MCF 10A (cell line): ENCODE measurements around the gene MSI1. TPM values are rescaled to one million over a fixed set of nuclear protein-coding genes. Genes with fewer than 3 reads are reported as not detected.

ENCODE experiments used
- BruUV-seq: library from RNA; stranded (reverse); fragments of 400-500 nt; replicated peaks from 2 replicates; lab custom pipeline; 2021; lab: Mats Ljungman, UMichigan
- CTCF ChIA-PET: fragments of 300-600 bp; sonication (Branson Sonifier 250); formaldehyde crosslinking; extraction: SDS; loops from one replicate; lab custom pipeline; 2021; ENCODE audit warnings: antibody characterized with exemption, inconsistent platforms; lab: Yijun Ruan, JAX
- POLR2A ChIA-PET: fragments of 300-600, 350-650 bp; sonication (Branson Sonifier 250); formaldehyde crosslinking; extraction: SDS; loops from one replicate; lab custom pipeline; 2020; ENCODE audit warnings: antibody characterized with exemption, inconsistent platforms; lab: Yijun Ruan, JAX
- DNase-seq: peaks from one replicate; pipeline ENCODE4 v3.0.0-alpha.2; 2018; ENCODE audit not compliant: unreplicated experiment
- H3K27ac Mint-ChIP-seq: one replicate; pipeline ENCODE4 v1.8.0; 2022; ENCODE audit warnings: mild to moderate bottlenecking, low read depth, mixed read lengths; ENCODE audit not compliant: unreplicated experiment
- H3K27me3 Mint-ChIP-seq: one replicate; pipeline ENCODE4 v1.8.0; 2022; ENCODE audit warnings: mixed read lengths; ENCODE audit not compliant: insufficient read depth, unreplicated experiment
- H3K36me3 Mint-ChIP-seq: one replicate; pipeline ENCODE4 v1.8.0; 2022; ENCODE audit warnings: mild to moderate bottlenecking, moderate library complexity, mixed read lengths; ENCODE audit not compliant: insufficient read depth, unreplicated experiment
- H3K4me1 Mint-ChIP-seq: one replicate; pipeline ENCODE4 v1.8.0; 2022; ENCODE audit warnings: mixed read lengths; ENCODE audit not compliant: insufficient read depth, unreplicated experiment
- H3K4me3 Mint-ChIP-seq: one replicate; pipeline ENCODE4 v1.8.0; 2022; ENCODE audit warnings: mild to moderate bottlenecking, moderate library complexity, mixed read lengths; ENCODE audit not compliant: unreplicated experiment
- H3K9me3 Mint-ChIP-seq: one replicate; pipeline ENCODE4 v1.8.0; 2022; ENCODE audit warnings: mixed read lengths; ENCODE audit not compliant: unreplicated experiment
- CTCF ChIP-seq: fragments of 200-600 bp; IDR thresholded peaks from one replicate; pipeline ENCODE4 v1.8.0; 2022; ENCODE audit warnings: antibody characterized with exemption, mild to moderate bottlenecking; ENCODE audit not compliant: unreplicated experiment
- intact Hi-C: fragments of 100-400 bp; cut with micrococcal nuclease; formaldehyde crosslinking; loops from 2 replicates; pipeline ENCODE4 v1.14.1; 2022
- total RNA-seq: library from RNA; stranded (reverse); gene quantifications from 2 replicates; pipeline ENCODE4 v1.2.3, GENCODE V29; 2022

MSI1 gene
- total RNA-seq, 1 experiment from 2014 or later, result not detected

- ChIA-PET POLR2A (interaction anchor here (1.5 kb wide), 1 partner anchor 137 kb away, joined by 3 read pairs; the partner anchor contains the start of gene SRSF9), CTCF (interaction anchor here (0.6 kb wide), 1 partner anchor 75 kb away, joined by 3 read pairs; no protein-coding TSS in a partner anchor)
- no peak for TF ChIP-seq CTCF
- no TSS peak for BruUV-seq
- no peak overlapping the region for H3K27ac Mint-ChIP-seq
- no peaks in the 10 kb centered on the region for H3K36me3 Mint-ChIP-seq
- intact Hi-C loops, result no loop called here
- H3K4me1 Mint-ChIP-seq, result no peaks in the 10 kb centered on the region
- no peak overlapping the region for H3K4me3 Mint-ChIP-seq
- H3K27me3 Mint-ChIP-seq, result no peaks in the 10 kb centered on the region
- H3K9me3 Mint-ChIP-seq, result no peaks in the 10 kb centered on the region
- no peak for DNase-seq
These were observed 36.9 kb downstream of the MSI1 start for GRCh38 chr12:120332041-120332440.

GRCh38 chr12:120331390-120331789, 37.6 kb downstream of the MSI1 start:
- Mint-ChIP-seq H3K4me3 (no peak overlapping the region), H3K4me1 (peaks cover under 1% of the 10 kb centered on the region), H3K9me3 (no peaks in the 10 kb centered on the region), H3K36me3 (no peaks in the 10 kb centered on the region), H3K27ac (no peak overlapping the region), H3K27me3 (no peaks in the 10 kb centered on the region)
- BruUV-seq, result no TSS peak
- no peak for DNase-seq
- POLR2A ChIA-PET, result interaction anchor here (1.5 kb wide), 1 partner anchor 138 kb away, joined by 3 read pairs; the partner anchor contains the start of gene SRSF9
- intact Hi-C loops, result no loop called here
- CTCF ChIA-PET, result no interaction called here
- no peak for TF ChIP-seq CTCF

- H3K27me3 Mint-ChIP-seq, result no peaks in the 10 kb centered on the region
- peaks cover 11% of the 10 kb centered on the region for H3K4me1 Mint-ChIP-seq
- intact Hi-C loops, result loop anchor here (5.0 to 10.0 kb wide), 2 partner anchors 107 to 644 kb away; partner anchors contain the start of gene COX6A1
- CTCF ChIA-PET, result interaction anchor here (4.0 kb wide), 1 partner anchor 102 kb away, joined by 18 read pairs; no protein-coding TSS in a partner anchor
- no peak for DNase-seq
- no peak overlapping the region for H3K27ac Mint-ChIP-seq
- POLR2A ChIA-PET, result no interaction called here
- H3K4me3 Mint-ChIP-seq, result no peak overlapping the region
- H3K36me3 Mint-ChIP-seq, result no peaks in the 10 kb centered on the region
- no peak for TF ChIP-seq CTCF
- H3K9me3 Mint-ChIP-seq, result no peaks in the 10 kb centered on the region
- BruUV-seq, result no TSS peak
These were observed 40.7 kb downstream of the MSI1 start for GRCh38 chr12:120328228-120328627.

GRCh38 chr12:120327593-120327992, 41.4 kb downstream of the MSI1 start, which contains the start of gene PLA2G1B:
PLA2G1B (minus strand) TSS chr12:120327779; CDS start chr12:120327753, 26 bp downstream.
- no peak within 1 kb of the TSS for H3K27ac Mint-ChIP-seq
- DNase-seq, result no peak
- H3K4me1 Mint-ChIP-seq, result peaks cover 11% of the 10 kb centered on the region
- intact Hi-C loops, result loop anchor here (5.0 to 10.0 kb wide), 2 partner anchors 107 to 645 kb away; partner anchors contain the start of gene COX6A1
- no peak for TF ChIP-seq CTCF
- ChIA-PET CTCF (interaction anchor here (0.6 to 4.0 kb wide), 11 partner anchors 20 to 644 kb away, joined by 3 to 18 read pairs (median 4); no protein-coding TSS in a partner anchor), POLR2A (no interaction called here)
- H3K4me3 Mint-ChIP-seq, result no peak within 1 kb of the TSS
- H3K9me3 Mint-ChIP-seq, result no peaks in the 10 kb centered on the region
- no peaks in the 10 kb centered on the region for H3K27me3 Mint-ChIP-seq
- no peaks in the 10 kb centered on the region for H3K36me3 Mint-ChIP-seq
- BruUV-seq, result no TSS peak
